ENCODE measurements around the gene GPHN.

The GPHN gene

DNA sequence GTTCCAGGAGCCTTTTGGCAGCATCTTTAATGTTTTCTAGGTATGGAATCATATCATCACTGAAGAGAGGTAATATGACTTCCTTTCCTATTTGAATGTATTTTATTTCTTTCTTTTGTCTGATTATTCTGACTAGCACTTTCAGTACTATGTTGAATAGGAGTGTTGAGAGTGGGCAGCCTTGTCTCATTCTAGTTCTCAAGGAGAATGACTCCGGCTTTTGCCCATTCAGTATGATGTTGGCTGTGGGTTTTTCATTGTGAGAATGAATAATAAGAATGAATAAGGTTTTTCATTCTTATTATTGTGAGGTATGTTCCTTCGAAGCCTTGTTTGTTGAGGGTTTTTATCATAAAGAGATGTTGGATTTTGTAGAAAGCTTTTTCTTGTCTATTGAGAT lies 98.9 kb downstream of the GPHN start:
- Histone ChIP-seq H3K4me3 (ENCODE audit: low read depth, low read length) (no peak overlapping the region), H3K27me3 (ENCODE audit: control insufficient read depth, insufficient read depth, low read length) (no peaks in the 10 kb centered on the region), H3K9me3 (ENCODE audit: control insufficient read depth, insufficient read depth, low read length) (no peaks in the 10 kb centered on the region), H3K4me1 (ENCODE audit: control insufficient read depth, insufficient read depth, low read length) (no peaks in the 10 kb centered on the region), H3K9ac (ENCODE audit: low read depth, low read length) (no peak overlapping the region), H3K36me3 (ENCODE audit: control insufficient read depth, insufficient read depth, low read length) (no peaks in the 10 kb centered on the region)

DNA sequence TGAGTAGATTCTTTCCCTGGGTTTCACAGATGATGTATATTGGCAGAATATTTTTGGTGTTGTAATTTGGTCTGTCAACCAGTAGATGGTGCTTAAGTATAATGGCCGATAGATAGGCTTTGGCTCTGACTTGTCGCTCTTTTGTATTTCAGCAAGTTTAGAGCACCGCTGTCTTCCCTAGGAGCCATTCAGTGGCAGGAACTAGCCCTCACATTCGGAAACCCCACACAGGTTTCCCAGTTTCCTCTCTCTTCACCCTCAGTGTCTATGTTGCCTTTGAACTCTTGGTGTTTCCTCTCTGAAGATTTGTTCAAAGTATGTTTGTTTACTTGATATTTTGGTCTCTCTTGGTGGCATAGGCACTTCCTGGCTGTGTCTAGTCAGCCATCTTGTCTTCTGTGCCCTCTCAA lies 102.2 kb downstream of the GPHN start:
- Histone ChIP-seq H3K9ac (ENCODE audit: low read depth, low read length) (no peak overlapping the region), H3K4me1 (ENCODE audit: control insufficient read depth, insufficient read depth, low read length) (no peaks in the 10 kb centered on the region), H3K36me3 (ENCODE audit: control insufficient read depth, insufficient read depth, low read length) (no peaks in the 10 kb centered on the region), H3K27me3 (ENCODE audit: control insufficient read depth, insufficient read depth, low read length) (no peaks in the 10 kb centered on the region), H3K4me3 (ENCODE audit: low read depth, low read length) (no peak overlapping the region), H3K9me3 (ENCODE audit: control insufficient read depth, insufficient read depth, low read length) (no peaks in the 10 kb centered on the region)

DNA sequence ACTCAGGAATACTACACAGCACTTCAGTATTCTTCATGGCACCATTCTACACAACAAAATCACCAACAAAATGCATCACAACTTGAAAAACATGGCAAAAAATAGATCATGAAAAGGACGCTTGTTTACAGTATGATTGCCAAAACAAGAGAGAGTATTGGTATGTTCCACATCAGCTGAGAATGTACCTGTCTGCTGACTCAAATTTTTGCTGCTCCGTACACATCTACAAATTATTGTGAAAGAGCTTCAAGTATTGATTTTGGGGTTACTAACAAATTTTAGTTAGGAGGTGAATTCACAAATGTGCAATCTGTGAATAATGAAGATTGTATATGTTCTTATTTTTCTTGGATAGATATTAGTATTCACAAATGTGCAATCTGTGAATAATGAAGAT lies 105.4 kb downstream of the GPHN start:
- no peak overlapping the region for H3K9ac ChIP-seq (ENCODE audit: low read depth, low read length)
- no peaks in the 10 kb centered on the region for H3K4me1 ChIP-seq (ENCODE audit: control insufficient read depth, insufficient read depth, low read length)
- H3K36me3 ChIP-seq (ENCODE audit: control insufficient read depth, insufficient read depth, low read length), result no peaks in the 10 kb centered on the region
- H3K4me3 ChIP-seq (ENCODE audit: low read depth, low read length), result no peak overlapping the region
- H3K9me3 ChIP-seq (ENCODE audit: control insufficient read depth, insufficient read depth, low read length), result no peaks in the 10 kb centered on the region
- no peaks in the 10 kb centered on the region for H3K27me3 ChIP-seq (ENCODE audit: control insufficient read depth, insufficient read depth, low read length)

DNA sequence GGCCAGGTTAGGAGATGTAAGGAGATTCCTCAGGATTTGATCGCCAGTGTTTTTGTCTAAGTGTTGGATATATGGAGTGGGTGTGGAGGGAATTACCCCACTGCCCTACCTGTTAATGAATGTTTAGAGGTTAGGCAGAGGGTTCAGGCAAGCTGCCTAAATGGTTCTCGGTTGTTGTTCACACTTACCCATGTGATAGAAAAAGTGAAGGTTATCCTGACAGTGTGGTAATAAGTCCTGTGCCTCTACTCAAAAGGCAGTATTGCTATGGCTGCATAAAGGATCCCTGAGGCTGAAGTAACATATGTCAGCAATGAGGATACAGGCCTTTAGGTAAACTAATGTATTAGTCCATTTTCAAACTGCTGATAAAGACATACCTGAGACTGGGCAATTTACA lies 112.0 kb downstream of the GPHN start:
- Histone ChIP-seq H3K9me3 (ENCODE audit: control insufficient read depth, insufficient read depth, low read length) (peaks cover 3% of the 10 kb centered on the region), H3K36me3 (ENCODE audit: control insufficient read depth, insufficient read depth, low read length) (no peaks in the 10 kb centered on the region)

DNA sequence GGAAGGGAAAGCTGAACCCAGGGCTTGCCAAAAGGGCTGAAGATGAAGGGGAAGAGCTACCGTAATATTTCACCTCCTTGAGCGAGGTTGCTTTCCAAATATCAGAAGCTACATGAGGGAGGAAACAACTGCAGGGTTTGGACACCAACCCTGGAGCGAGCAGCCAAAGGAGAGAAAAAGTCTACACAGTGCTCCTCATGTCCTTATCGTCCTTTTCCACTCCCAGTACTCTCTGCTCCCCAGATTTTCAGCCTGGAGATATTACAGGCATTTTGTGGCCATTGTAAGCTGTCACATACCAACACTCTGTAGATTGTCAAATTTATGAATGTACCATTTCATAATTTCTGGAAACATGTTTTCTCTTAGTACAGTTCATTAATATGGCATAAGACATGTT lies 115.9 kb downstream of the GPHN start:
- Histone ChIP-seq H3K9me3 (ENCODE audit: control insufficient read depth, insufficient read depth, low read length) (peaks cover 3% of the 10 kb centered on the region), H3K4me1 (ENCODE audit: control insufficient read depth, insufficient read depth, low read length) (no peaks in the 10 kb centered on the region), H3K36me3 (ENCODE audit: control insufficient read depth, insufficient read depth, low read length) (no peaks in the 10 kb centered on the region), H3K4me3 (ENCODE audit: low read depth, low read length) (no peak overlapping the region), H3K27me3 (ENCODE audit: control insufficient read depth, insufficient read depth, low read length) (no peaks in the 10 kb centered on the region), H3K9ac (ENCODE audit: low read depth, low read length) (no peak overlapping the region)

More for the DNA sequence above, 112.0 kb downstream of the GPHN start:
- no peaks in the 10 kb centered on the region for H3K4me1 ChIP-seq (ENCODE audit: control insufficient read depth, insufficient read depth, low read length)
- H3K4me3 ChIP-seq (ENCODE audit: low read depth, low read length), result no peak overlapping the region
- H3K27me3 ChIP-seq (ENCODE audit: control insufficient read depth, insufficient read depth, low read length), result no peaks in the 10 kb centered on the region
- no peak overlapping the region for H3K9ac ChIP-seq (ENCODE audit: low read depth, low read length)

DNA sequence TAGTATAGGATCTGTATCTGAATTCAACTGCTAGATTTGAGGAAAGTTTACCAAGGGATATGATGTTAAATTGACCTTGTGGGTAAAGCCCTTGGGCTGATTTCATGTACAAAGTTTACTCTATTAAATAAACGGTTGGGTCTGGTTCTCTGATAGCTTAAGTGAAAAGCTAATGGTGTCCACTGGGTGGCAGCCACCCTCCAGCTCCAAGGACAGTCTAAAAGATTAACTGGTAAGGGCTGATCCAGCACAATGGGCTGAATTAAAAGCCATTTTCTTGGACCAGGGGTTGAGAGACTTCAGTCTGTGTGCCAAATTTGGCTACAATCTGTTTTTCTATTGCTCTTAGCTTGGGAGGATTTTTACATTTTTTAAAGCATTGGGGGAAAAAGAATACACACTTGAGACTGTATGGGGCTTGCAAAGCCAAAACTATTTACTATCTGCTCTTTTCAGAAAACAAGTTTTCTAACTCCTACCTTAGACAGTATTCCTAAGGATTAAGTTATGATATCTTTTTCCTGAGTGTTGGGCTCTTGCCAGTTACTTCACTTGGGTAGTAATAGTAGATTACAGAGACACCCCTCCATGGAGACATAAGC lies 116.5 kb downstream of the GPHN start:
- H3K4me1 ChIP-seq (ENCODE audit: control insufficient read depth, insufficient read depth, low read length), result no peaks in the 10 kb centered on the region
- no peaks in the 10 kb centered on the region for H3K27me3 ChIP-seq (ENCODE audit: control insufficient read depth, insufficient read depth, low read length)
- H3K9me3 ChIP-seq (ENCODE audit: control insufficient read depth, insufficient read depth, low read length), result peaks cover 3% of the 10 kb centered on the region
- H3K36me3 ChIP-seq (ENCODE audit: control insufficient read depth, insufficient read depth, low read length), result no peaks in the 10 kb centered on the region
- H3K9ac ChIP-seq (ENCODE audit: low read depth, low read length), result no peak overlapping the region
- no peak overlapping the region for H3K4me3 ChIP-seq (ENCODE audit: low read depth, low read length)

DNA sequence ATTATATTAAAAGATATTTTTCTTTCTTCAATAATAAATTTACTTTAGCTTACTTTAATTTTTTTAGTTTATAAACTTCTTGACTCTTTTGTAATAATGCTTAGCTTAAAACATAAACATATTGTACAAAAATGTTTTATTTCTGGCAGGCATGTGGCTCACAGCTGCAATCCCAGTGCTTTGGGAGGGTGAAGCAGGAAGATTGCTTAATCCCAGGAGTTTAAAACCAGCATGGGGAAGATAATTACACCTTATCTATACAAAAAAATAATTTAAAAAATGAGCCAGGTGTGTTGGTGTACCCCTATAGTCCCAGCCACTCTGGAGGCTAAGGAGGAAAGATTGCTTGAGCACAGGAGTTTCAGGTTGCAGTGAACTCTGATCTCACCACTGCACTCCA lies 120.7 kb downstream of the GPHN start:
- Histone ChIP-seq H3K4me1 (ENCODE audit: control insufficient read depth, insufficient read depth, low read length) (no peaks in the 10 kb centered on the region), H3K27me3 (ENCODE audit: control insufficient read depth, insufficient read depth, low read length) (no peaks in the 10 kb centered on the region), H3K4me3 (ENCODE audit: low read depth, low read length) (no peak overlapping the region), H3K9me3 (ENCODE audit: control insufficient read depth, insufficient read depth, low read length) (no peaks in the 10 kb centered on the region), H3K36me3 (ENCODE audit: control insufficient read depth, insufficient read depth, low read length) (no peaks in the 10 kb centered on the region), H3K9ac (ENCODE audit: low read depth, low read length) (no peak overlapping the region)

DNA sequence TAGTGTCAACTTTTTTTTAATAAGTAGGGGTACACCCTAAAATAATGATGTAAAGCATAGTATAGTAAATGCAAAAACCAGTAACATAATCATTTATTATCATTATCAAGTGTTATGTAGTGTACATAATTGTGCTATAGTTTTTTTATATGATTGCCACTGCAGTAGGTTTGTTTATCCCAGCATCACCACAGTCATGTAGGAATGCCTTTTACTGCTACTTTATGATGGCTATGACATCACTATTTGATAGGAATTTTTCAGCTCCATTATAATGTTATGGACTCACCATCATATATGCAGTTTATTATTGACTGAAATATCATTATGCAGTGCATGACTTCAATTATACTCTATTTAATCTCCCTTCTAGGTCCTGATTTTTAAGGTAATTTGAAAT lies 121.6 kb downstream of the GPHN start:
- no peaks in the 10 kb centered on the region for H3K9me3 ChIP-seq (ENCODE audit: control insufficient read depth, insufficient read depth, low read length)
- H3K36me3 ChIP-seq (ENCODE audit: control insufficient read depth, insufficient read depth, low read length), result no peaks in the 10 kb centered on the region
- no peak overlapping the region for H3K4me3 ChIP-seq (ENCODE audit: low read depth, low read length)
- H3K9ac ChIP-seq (ENCODE audit: low read depth, low read length), result no peak overlapping the region
- no peaks in the 10 kb centered on the region for H3K4me1 ChIP-seq (ENCODE audit: control insufficient read depth, insufficient read depth, low read length)
- H3K27me3 ChIP-seq (ENCODE audit: control insufficient read depth, insufficient read depth, low read length), result no peaks in the 10 kb centered on the region

DNA sequence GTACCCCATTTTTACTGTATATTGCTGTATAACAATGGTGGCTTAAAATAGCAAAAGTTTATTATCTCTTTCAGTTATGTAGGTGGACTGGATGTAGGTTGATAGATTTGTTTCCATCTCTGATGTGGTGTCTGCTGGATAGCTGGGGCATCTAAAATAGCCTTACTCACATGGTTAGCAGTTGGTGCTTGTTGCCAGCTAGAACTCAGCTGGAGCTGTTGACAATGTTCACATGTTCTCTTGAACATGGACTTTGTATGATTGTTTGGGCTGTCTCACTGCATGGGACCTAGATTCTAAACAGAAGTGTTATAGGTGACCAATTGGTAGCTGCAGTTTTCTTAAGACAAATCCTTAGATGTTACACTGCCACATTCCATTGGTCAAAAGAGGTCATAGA lies 126.9 kb downstream of the GPHN start:
- H3K4me1 ChIP-seq (ENCODE audit: control insufficient read depth, insufficient read depth, low read length), result no peaks in the 10 kb centered on the region
- H3K4me3 ChIP-seq (ENCODE audit: low read depth, low read length), result no peak overlapping the region
- no peak overlapping the region for H3K9ac ChIP-seq (ENCODE audit: low read depth, low read length)
- no peaks in the 10 kb centered on the region for H3K36me3 ChIP-seq (ENCODE audit: control insufficient read depth, insufficient read depth, low read length)
- H3K27me3 ChIP-seq (ENCODE audit: control insufficient read depth, insufficient read depth, low read length), result no peaks in the 10 kb centered on the region
- no peaks in the 10 kb centered on the region for H3K9me3 ChIP-seq (ENCODE audit: control insufficient read depth, insufficient read depth, low read length)

DNA sequence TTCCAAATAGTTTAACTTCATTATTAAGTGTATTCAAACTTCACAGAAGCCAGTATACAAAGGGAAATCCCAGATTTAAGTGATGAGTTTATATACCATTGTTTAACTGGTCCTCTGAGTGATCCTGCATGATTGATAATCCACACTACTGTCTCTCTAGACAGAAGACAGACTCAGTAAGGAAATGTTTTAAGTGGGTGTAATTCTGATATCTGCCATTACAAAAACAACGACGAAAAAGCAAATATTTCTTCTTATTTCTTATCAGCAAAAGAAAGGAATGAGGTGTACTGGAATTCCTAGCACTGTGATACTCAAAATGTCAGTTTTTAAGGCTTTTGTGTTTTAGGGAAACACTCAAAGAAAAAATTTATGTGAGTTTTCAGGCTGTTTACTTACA lies 127.5 kb downstream of the GPHN start:
- H3K36me3 ChIP-seq (ENCODE audit: control insufficient read depth, insufficient read depth, low read length), result no peaks in the 10 kb centered on the region
- no peak overlapping the region for H3K9ac ChIP-seq (ENCODE audit: low read depth, low read length)
- H3K27me3 ChIP-seq (ENCODE audit: control insufficient read depth, insufficient read depth, low read length), result no peaks in the 10 kb centered on the region
- no peaks in the 10 kb centered on the region for H3K4me1 ChIP-seq (ENCODE audit: control insufficient read depth, insufficient read depth, low read length)
- no peak overlapping the region for H3K4me3 ChIP-seq (ENCODE audit: low read depth, low read length)
- no peaks in the 10 kb centered on the region for H3K9me3 ChIP-seq (ENCODE audit: control insufficient read depth, insufficient read depth, low read length)

DNA sequence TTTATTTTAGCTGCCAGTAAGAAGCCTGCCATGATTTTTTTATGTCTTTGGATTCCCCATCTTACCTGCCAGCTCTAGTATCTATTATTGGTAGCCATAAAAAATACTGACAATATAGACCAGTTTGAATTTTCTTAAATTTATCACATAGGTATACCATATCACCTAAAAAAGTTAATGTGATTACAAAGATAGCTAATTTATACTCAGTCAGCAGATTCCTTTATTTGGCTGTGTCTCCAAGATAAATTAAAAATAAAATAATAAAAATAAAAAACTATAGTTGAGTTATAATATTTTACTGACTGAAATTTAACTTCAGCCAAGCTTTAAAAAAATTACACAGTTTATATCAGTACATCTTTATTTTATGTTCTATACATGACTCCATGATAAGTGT lies 128.3 kb downstream of the GPHN start:
- H3K9ac ChIP-seq (ENCODE audit: low read depth, low read length), result no peak overlapping the region
- no peaks in the 10 kb centered on the region for H3K9me3 ChIP-seq (ENCODE audit: control insufficient read depth, insufficient read depth, low read length)
- no peaks in the 10 kb centered on the region for H3K36me3 ChIP-seq (ENCODE audit: control insufficient read depth, insufficient read depth, low read length)
- no peaks in the 10 kb centered on the region for H3K27me3 ChIP-seq (ENCODE audit: control insufficient read depth, insufficient read depth, low read length)
- H3K4me1 ChIP-seq (ENCODE audit: control insufficient read depth, insufficient read depth, low read length), result no peaks in the 10 kb centered on the region
- no peak overlapping the region for H3K4me3 ChIP-seq (ENCODE audit: low read depth, low read length)

DNA sequence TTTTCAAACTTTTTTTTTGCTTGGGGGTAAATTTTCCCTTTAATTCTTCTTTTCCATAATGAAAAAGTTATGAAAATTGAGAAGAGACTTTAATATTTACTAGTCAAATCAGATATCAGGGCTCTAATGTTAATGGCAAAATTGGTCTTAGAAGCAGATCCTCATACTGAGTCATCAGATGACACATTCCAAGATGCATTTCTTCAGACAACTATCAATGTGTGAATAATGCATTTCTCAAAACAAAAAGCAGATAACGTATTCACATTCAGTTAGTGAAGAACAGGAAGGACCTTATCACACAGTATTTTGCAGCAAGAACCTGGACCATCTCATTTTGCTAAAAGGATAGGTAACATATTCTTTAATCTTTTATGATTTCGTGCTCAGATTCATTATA lies 130.7 kb downstream of the GPHN start:
- H3K9ac ChIP-seq (ENCODE audit: low read depth, low read length), result no peak overlapping the region
- H3K4me3 ChIP-seq (ENCODE audit: low read depth, low read length), result no peak overlapping the region
- H3K4me1 ChIP-seq (ENCODE audit: control insufficient read depth, insufficient read depth, low read length), result no peaks in the 10 kb centered on the region
- no peaks in the 10 kb centered on the region for H3K9me3 ChIP-seq (ENCODE audit: control insufficient read depth, insufficient read depth, low read length)
- no peaks in the 10 kb centered on the region for H3K27me3 ChIP-seq (ENCODE audit: control insufficient read depth, insufficient read depth, low read length)
- no peaks in the 10 kb centered on the region for H3K36me3 ChIP-seq (ENCODE audit: control insufficient read depth, insufficient read depth, low read length)
